Neural crest cell (in vitro differentiated cells): ENCODE results near the gene PNPLA6. TPM values are rescaled to one million over a fixed set of nuclear protein-coding genes. Genes with fewer than 3 reads are reported as not detected.

ENCODE experiments used
- DNase-seq: peaks from one replicate; pipeline ENCODE4 v3.0.0; 2021; ENCODE audit warnings: low read depth, mixed read lengths, low spot score
- H3K27ac Mint-ChIP-seq: one replicate; pipeline ENCODE4 v1.8.0; 2021; ENCODE audit warnings: mild to moderate bottlenecking, mixed read lengths; ENCODE audit not compliant: unreplicated experiment
- H3K27me3 Mint-ChIP-seq: 2 replicates; pipeline ENCODE4 v1.8.0; 2021; ENCODE audit warnings: low read depth, mild to moderate bottlenecking, mixed read lengths
- H3K36me3 Mint-ChIP-seq: 2 replicates; pipeline ENCODE4 v1.8.0; 2021; ENCODE audit warnings: low read depth, mild to moderate bottlenecking, mixed read lengths
- H3K4me1 Mint-ChIP-seq: 2 replicates; pipeline ENCODE4 v1.8.0; 2021; ENCODE audit warnings: mixed read lengths
- H3K4me3 Mint-ChIP-seq: one replicate; pipeline ENCODE4 v1.8.0; 2021; ENCODE audit warnings: mild to moderate bottlenecking, mixed read lengths
- H3K9me3 Mint-ChIP-seq: 2 replicates; pipeline ENCODE4 v1.8.0; 2021; ENCODE audit warnings: mixed read lengths
- long read RNA-seq: library from polyadenylated mRNA; unstranded; transcript quantifications from one replicate; pipeline ENCODE4 v2.0.0, GENCODE V29; 2020
- total RNA-seq: library from RNA; stranded (reverse); gene quantifications from 2 replicates; pipeline ENCODE4 v1.2.1, GENCODE V29; 2021
- TF ChIP-seq, protein P1 (sequence below): fragments of 200-600 bp; sonication (generic); conservative IDR thresholded peaks from 2 replicates; pipeline ENCODE4 v1.5.0; 2021; ENCODE audit warnings: antibody characterized with exemption, mild to moderate bottlenecking

PNPLA6 gene
- total RNA-seq, result 72.1 and 74.7 TPM in 2 replicates
- long read RNA-seq, partial matches to known transcripts, result 1 of 1 reads
- long read RNA-seq, other reads (novel, unspliced or antisense), result 0 of 1 reads

- Mint-ChIP-seq H3K4me3 (peak within 1 kb of the TSS; percentile 99), H3K27me3 (no peaks in the 10 kb centered on the region), H3K27ac (peak within 1 kb of the TSS; percentile 96), H3K9me3 (no peaks in the 10 kb centered on the region), H3K36me3 (peaks cover 2% of the 10 kb centered on the region), H3K4me1 (peaks cover 20% of the 10 kb centered on the region)
- peak; percentile 91 for DNase-seq
- TF ChIP-seq, protein P1, sequence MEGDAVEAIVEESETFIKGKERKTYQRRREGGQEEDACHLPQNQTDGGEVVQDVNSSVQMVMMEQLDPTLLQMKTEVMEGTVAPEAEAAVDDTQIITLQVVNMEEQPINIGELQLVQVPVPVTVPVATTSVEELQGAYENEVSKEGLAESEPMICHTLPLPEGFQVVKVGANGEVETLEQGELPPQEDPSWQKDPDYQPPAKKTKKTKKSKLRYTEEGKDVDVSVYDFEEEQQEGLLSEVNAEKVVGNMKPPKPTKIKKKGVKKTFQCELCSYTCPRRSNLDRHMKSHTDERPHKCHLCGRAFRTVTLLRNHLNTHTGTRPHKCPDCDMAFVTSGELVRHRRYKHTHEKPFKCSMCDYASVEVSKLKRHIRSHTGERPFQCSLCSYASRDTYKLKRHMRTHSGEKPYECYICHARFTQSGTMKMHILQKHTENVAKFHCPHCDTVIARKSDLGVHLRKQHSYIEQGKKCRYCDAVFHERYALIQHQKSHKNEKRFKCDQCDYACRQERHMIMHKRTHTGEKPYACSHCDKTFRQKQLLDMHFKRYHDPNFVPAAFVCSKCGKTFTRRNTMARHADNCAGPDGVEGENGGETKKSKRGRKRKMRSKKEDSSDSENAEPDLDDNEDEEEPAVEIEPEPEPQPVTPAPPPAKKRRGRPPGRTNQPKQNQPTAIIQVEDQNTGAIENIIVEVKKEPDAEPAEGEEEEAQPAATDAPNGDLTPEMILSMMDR, result no peak
Observed at GRCh38 chr19:7535047-7535997, at the start of gene PNPLA6. TSS of gene PNPLA6 (plus strand) at chr19:7535717. CDS start at chr19:7535789, 72 bp downstream.

- Mint-ChIP-seq H3K9me3 (no peaks in the 10 kb centered on the region), H3K4me3 (no peak overlapping the region), H3K27me3 (no peaks in the 10 kb centered on the region), H3K27ac (no peak overlapping the region), H3K4me1 (peaks cover 14% of the 10 kb centered on the region), H3K36me3 (no peaks in the 10 kb centered on the region)
- TF ChIP-seq, protein P1, result no peak
- no peak for DNase-seq
Observed at GRCh38 chr19:7486923-7487322, 48.6 kb upstream of the PNPLA6 start.

DNA sequence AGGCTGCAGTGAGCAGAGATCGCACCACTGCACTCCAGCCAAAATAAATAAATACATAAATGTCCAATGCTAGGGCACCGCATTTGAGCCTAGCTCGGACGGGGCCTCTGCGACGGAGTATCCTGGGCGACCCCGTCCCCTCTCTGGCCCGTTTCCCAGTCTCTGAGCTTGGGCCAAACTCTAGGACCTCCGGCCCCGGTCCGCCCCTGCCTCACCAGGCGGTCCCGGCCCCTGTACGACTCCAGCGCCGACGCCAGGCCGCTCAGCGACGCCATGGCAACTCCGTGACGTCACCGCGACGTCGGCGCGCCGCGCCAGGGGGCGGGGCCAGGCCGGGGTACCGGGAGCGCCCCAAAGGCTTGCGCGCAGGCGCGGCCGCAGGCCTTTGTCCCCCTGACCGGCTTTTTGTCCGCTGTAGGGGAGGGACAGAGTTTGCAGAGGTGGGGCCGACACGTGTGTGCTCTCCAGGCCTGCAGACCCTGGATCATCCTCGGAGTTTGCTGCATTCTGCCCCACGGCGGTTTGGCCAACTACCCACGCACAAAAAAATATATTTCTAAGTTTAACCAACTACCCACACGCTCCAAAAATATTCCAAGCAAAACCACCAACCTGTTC is 46.7 kb upstream of the PNPLA6 start, which contains the start of gene PEX11G:
Gene PEX11G (minus strand): TSS at position 300 of the 618 bp plus-strand sequence. CDS start 25 bp downstream, at position 275.
- Mint-ChIP-seq H3K4me1 (peaks cover 14% of the 10 kb centered on the region), H3K27ac (peak within 1 kb of the TSS; percentile 89), H3K36me3 (no peaks in the 10 kb centered on the region), H3K4me3 (peak within 1 kb of the TSS; percentile 68), H3K27me3 (no peaks in the 10 kb centered on the region), H3K9me3 (no peaks in the 10 kb centered on the region)
- TF ChIP-seq, protein P1, result no peak
- DNase-seq, result peak; percentile 90

DNA sequence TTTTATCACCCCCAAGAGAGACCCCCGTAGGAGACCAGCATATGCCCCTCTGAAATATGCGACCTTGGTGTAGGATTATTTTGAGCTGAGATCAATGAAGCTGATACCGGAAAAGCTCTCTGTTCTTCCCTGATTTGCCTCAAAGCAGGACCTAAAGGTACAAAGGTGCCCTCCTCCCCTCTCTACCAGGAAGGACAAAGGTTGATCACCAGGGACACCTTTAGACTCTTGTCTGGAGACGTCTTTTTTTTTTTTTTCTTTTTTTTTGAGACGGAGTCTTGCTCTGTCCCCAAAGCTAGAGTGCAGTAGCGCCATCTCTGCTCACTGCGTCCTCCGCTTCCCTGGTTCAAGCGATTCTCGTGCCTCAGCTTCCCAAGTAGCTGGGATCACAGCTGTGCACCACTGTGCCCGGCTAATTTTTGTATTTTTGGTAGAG is 45.9 kb upstream of the PNPLA6 start:
- H3K4me1 Mint-ChIP-seq, result peaks cover 20% of the 10 kb centered on the region
- H3K36me3 Mint-ChIP-seq, result no peaks in the 10 kb centered on the region
- H3K27me3 Mint-ChIP-seq, result no peaks in the 10 kb centered on the region
- DNase-seq, result no peak
- H3K27ac Mint-ChIP-seq, result peak overlapping the region; percentile 89
- no peaks in the 10 kb centered on the region for H3K9me3 Mint-ChIP-seq
- H3K4me3 Mint-ChIP-seq, result peak overlapping the region; percentile 68
- TF ChIP-seq, protein P1, result no peak

DNA sequence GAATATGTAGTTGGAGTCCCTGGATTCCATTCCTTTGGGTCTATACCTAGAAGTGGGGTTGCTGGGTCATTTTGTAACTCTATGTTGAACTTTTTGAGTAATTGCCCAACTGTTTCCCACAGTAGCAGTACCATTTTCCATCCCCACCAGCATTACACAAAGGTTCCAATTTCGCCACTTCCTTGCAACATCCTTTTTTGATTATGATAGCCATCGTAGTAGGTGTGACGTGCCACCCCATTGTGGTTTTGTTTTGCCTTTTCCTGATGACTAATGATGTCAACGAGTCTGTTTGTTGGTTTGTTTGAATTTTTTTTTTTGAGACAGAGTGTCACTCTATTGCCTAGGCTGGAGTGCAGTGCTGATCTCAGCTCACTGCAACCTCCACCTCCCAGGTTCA is 43.4 kb upstream of the PNPLA6 start:
- H3K36me3 Mint-ChIP-seq, result no peaks in the 10 kb centered on the region
- H3K4me1 Mint-ChIP-seq, result peaks cover 33% of the 10 kb centered on the region
- H3K4me3 Mint-ChIP-seq, result no peak overlapping the region
- H3K27ac Mint-ChIP-seq, result no peak overlapping the region
- no peaks in the 10 kb centered on the region for H3K27me3 Mint-ChIP-seq
- TF ChIP-seq, protein P1, result no peak
- no peak for DNase-seq
- no peaks in the 10 kb centered on the region for H3K9me3 Mint-ChIP-seq
